ENCODE measurements around the gene LRP1. TPM values are rescaled to one million over a fixed set of nuclear protein-coding genes. Genes with fewer than 3 reads are reported as not detected.

The LRP1 gene
- total and polyA plus RNA-seq, 2 of the 13 experiments (the other 11 are each of a cell fraction or from before 2014, with no cell fraction given), result 14.7 to 30.8 TPM

DNA sequence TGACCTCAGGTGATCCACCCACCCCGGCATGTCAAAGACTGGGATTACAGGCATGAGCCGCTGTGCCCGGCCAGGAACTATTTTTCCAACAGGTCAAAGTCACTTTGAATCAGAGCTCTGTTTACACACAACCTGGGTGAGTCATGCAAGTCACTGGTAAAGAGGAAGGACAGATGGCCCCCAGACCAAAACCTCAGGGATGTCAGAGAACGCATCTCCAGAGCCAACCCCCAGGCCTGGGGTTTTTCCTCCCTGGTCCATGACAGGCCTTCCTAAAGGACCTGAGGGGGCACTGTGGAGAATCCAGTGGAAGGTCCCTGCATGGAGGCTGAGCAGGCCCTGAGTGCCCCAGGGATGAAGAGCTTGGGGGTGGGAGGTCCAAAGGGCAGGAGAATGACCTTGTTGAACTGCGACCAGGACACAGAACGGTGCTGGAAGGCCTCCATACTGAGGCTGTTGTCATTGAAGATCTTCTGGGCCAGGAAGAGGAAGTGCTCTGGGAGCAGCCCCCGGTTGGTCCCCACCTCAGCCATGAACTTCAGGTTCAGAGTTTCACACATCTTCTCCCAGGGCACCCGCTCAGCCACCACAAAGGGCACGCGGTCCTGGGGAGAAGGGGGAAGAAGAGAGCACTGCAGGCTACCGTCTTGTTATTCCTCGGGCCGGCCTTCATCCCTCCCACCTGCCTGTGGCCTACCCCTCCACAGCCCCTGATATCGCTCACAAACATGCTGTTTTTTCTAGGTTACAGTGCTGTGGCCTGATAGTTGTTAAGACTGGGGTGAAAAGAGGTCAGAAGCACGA lies 26.2 kb upstream of the LRP1 start (continued):
- TF ChIP-seq ZNF484 (CRISPR knock-in tag; IDR thresholded peaks at IDR 0.05; ENCODE audit: borderline replicate concordance, low read depth) (no peak), RBM39 (IDR thresholded peaks at IDR 0.05; ENCODE audit: low read depth, low read length, poor library complexity, severe bottlenecking) (no peak), ZNF362 (CRISPR knock-in tag; IDR thresholded peaks at IDR 0.05; ENCODE audit: borderline replicate concordance) (no peak), ZNF253 (CRISPR knock-in tag; IDR thresholded peaks at IDR 0.05; ENCODE audit: borderline replicate concordance) (no peak), AGO1 (IDR thresholded peaks at IDR 0.05; ENCODE audit: low read depth, low read length, poor library complexity, severe bottlenecking) (no peak), BRD4 (CRISPR knock-in tag; IDR thresholded peaks at IDR 0.05) (no peak), BCL6 (CRISPR knock-in tag; IDR thresholded peaks at IDR 0.05) (peak; percentile 34; the same call in 1 of the 2 replicates), ETV6 (CRISPR knock-in tag; conservative IDR thresholded peaks at IDR 0.05) (no peak), RERE (CRISPR knock-in tag; IDR thresholded peaks at IDR 0.05; ENCODE audit: low read depth) (peak; percentile 43; the same call in 1 of the 2 replicates), TOE1 (CRISPR knock-in tag; IDR thresholded peaks at IDR 0.05) (no peak), ZBTB8A (CRISPR knock-in tag; IDR thresholded peaks at IDR 0.05; ENCODE audit: borderline replicate concordance, low read depth) (no peak), RELA (CRISPR knock-in tag; IDR thresholded peaks at IDR 0.05) (no peak), ZNF720 (CRISPR knock-in tag; IDR thresholded peaks at IDR 0.05) (no peak), PHF20 (CRISPR knock-in tag; IDR thresholded peaks at IDR 0.05) (no peak), RARG (CRISPR knock-in tag; IDR thresholded peaks at IDR 0.05; ENCODE audit: low read depth) (no peak)
- TF ChIP-seq, protein P1, sequence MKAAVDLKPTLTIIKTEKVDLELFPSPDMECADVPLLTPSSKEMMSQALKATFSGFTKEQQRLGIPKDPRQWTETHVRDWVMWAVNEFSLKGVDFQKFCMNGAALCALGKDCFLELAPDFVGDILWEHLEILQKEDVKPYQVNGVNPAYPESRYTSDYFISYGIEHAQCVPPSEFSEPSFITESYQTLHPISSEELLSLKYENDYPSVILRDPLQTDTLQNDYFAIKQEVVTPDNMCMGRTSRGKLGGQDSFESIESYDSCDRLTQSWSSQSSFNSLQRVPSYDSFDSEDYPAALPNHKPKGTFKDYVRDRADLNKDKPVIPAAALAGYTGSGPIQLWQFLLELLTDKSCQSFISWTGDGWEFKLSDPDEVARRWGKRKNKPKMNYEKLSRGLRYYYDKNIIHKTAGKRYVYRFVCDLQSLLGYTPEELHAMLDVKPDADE (CRISPR knock-in tag; IDR thresholded peaks at IDR 0.05), result no peak
- TF ChIP-seq, protein P2, sequence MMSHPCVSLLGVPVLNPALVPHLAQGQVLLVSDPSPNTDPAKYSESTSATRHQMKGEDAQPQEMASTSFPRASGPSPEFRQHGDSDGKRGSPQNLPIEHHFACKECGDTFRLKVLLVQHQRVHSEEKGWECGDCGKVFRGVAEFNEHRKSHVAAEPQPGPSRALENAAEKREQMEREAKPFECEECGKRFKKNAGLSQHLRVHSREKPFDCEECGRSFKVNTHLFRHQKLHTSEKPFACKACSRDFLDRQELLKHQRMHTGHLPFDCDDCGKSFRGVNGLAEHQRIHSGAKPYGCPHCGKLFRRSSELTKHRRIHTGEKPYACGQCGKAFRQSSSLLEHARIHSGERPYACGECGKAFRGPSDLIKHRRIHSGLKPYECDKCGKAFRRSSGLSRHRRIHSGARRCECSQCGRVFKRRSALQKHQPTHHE (CRISPR knock-in tag; IDR thresholded peaks at IDR 0.05; ENCODE audit: borderline replicate concordance), result no peak
- TF ChIP-seq, protein P3, sequence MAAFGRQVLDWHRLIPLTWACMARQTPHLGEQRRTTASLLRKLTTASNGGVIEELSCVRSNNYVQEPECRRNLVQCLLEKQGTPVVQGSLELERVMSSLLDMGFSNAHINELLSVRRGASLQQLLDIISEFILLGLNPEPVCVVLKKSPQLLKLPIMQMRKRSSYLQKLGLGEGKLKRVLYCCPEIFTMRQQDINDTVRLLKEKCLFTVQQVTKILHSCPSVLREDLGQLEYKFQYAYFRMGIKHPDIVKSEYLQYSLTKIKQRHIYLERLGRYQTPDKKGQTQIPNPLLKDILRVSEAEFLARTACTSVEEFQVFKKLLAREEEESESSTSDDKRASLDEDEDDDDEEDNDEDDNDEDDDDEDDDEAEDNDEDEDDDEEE (CRISPR knock-in tag; IDR thresholded peaks at IDR 0.05), result no peak

All from HepG2 (cell line).